Measurements from ENCODE around the gene BLVRB.

- TF ChIP-seq, protein P1, sequence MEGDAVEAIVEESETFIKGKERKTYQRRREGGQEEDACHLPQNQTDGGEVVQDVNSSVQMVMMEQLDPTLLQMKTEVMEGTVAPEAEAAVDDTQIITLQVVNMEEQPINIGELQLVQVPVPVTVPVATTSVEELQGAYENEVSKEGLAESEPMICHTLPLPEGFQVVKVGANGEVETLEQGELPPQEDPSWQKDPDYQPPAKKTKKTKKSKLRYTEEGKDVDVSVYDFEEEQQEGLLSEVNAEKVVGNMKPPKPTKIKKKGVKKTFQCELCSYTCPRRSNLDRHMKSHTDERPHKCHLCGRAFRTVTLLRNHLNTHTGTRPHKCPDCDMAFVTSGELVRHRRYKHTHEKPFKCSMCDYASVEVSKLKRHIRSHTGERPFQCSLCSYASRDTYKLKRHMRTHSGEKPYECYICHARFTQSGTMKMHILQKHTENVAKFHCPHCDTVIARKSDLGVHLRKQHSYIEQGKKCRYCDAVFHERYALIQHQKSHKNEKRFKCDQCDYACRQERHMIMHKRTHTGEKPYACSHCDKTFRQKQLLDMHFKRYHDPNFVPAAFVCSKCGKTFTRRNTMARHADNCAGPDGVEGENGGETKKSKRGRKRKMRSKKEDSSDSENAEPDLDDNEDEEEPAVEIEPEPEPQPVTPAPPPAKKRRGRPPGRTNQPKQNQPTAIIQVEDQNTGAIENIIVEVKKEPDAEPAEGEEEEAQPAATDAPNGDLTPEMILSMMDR (IDR thresholded peaks at IDR 0.05; ENCODE audit: low read depth, low read length, missing input control) = no peak
- TF ChIP-seq, protein P2, sequence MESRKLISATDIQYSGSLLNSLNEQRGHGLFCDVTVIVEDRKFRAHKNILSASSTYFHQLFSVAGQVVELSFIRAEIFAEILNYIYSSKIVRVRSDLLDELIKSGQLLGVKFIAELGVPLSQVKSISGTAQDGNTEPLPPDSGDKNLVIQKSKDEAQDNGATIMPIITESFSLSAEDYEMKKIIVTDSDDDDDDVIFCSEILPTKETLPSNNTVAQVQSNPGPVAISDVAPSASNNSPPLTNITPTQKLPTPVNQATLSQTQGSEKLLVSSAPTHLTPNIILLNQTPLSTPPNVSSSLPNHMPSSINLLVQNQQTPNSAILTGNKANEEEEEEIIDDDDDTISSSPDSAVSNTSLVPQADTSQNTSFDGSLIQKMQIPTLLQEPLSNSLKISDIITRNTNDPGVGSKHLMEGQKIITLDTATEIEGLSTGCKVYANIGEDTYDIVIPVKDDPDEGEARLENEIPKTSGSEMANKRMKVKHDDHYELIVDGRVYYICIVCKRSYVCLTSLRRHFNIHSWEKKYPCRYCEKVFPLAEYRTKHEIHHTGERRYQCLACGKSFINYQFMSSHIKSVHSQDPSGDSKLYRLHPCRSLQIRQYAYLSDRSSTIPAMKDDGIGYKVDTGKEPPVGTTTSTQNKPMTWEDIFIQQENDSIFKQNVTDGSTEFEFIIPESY (IDR thresholded peaks at IDR 0.05) = no peak
- TF ChIP-seq, protein P3, sequence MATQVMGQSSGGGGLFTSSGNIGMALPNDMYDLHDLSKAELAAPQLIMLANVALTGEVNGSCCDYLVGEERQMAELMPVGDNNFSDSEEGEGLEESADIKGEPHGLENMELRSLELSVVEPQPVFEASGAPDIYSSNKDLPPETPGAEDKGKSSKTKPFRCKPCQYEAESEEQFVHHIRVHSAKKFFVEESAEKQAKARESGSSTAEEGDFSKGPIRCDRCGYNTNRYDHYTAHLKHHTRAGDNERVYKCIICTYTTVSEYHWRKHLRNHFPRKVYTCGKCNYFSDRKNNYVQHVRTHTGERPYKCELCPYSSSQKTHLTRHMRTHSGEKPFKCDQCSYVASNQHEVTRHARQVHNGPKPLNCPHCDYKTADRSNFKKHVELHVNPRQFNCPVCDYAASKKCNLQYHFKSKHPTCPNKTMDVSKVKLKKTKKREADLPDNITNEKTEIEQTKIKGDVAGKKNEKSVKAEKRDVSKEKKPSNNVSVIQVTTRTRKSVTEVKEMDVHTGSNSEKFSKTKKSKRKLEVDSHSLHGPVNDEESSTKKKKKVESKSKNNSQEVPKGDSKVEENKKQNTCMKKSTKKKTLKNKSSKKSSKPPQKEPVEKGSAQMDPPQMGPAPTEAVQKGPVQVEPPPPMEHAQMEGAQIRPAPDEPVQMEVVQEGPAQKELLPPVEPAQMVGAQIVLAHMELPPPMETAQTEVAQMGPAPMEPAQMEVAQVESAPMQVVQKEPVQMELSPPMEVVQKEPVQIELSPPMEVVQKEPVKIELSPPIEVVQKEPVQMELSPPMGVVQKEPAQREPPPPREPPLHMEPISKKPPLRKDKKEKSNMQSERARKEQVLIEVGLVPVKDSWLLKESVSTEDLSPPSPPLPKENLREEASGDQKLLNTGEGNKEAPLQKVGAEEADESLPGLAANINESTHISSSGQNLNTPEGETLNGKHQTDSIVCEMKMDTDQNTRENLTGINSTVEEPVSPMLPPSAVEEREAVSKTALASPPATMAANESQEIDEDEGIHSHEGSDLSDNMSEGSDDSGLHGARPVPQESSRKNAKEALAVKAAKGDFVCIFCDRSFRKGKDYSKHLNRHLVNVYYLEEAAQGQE (IDR thresholded peaks at IDR 0.05) = no peak
- TF ChIP-seq YY1 (IDR thresholded peaks at IDR 0.05) (no peak), EGR1 (IDR thresholded peaks at IDR 0.05; ENCODE audit: low read depth in 2 of 2) (no peak), TAF1 (conservative IDR thresholded peaks at IDR 0.05) (no peak), JUND (IDR thresholded peaks at IDR 0.05) (no peak), HNF4G (IDR thresholded peaks at IDR 0.05) (no peak), RAD21 (IDR thresholded peaks at IDR 0.05) (no peak), NR2F2 (IDR thresholded peaks at IDR 0.05) (no peak), SP1 (IDR thresholded peaks at IDR 0.05) (no peak), GABPA (IDR thresholded peaks at IDR 0.05 in 1 of 2, conservative IDR thresholded peaks at IDR 0.05 in 1 of 2) (no peak)
These were observed 42.3 kb upstream of the BLVRB start for GRCh38 chr19:40507892-40508291.

Data from liver (tissue), 3 donors.